Pancreas (tissue), 10 donors: Measurements from ENCODE around the gene ITGA8. TPM values are rescaled to one million over a fixed set of nuclear protein-coding genes. Genes with fewer than 3 reads are reported as not detected.

ENCODE experiments used
- ATAC-seq, 4 donors: fragments of 200-7000 bp; cut with Tn5 transposase; one replicate each; pipeline versions ENCODE4 v1.8.0 to v1.9.1; 2020; ENCODE audit warnings: mild to moderate bottlenecking in 4 of 4, moderate library complexity in 4 of 4
- DNase-seq, 6 donors: peaks; one replicate each; pipeline ENCODE4 v3.0.0-alpha.2; 2020
- FAIRE-seq: peaks from 2 replicates; lab custom pipeline; 2012; peaks lifted over from hg19 to GRCh38; lab: Jason Lieb, UNC
- H3K27ac ChIP-seq, 4 donors: fragments of 200-600 bp; sonication (generic); 1 replicate in 3 of 4; 2 replicates in 1 of 4; pipeline versions ENCODE4 v1.5.0 to v1.8.0; 2020
- H3K27me3 ChIP-seq, 4 donors: fragments of 200-600 bp; one replicate each; pipeline ENCODE4 v1.8.0; 2021
- H3K36me3 ChIP-seq, 3 donors: fragments of 200-600 bp; sonication (generic) in 1 of 3; one replicate each; pipeline versions ENCODE4 v1.5.0 to v1.8.0; 2020 to 2021
- H3K4me1 ChIP-seq, 3 donors: fragments of 200-600 bp; one replicate each; pipeline ENCODE4 v1.8.0; 2021
- H3K4me3 ChIP-seq, 4 donors: fragments of 200-600 bp; sonication (generic) in 2 of 4; one replicate each; pipeline versions ENCODE4 v1.5.0 to v1.8.0; 2020 to 2021
- H3K9me3 ChIP-seq, 4 donors: fragments of 200-600 bp; one replicate each; pipeline ENCODE4 v1.8.0; 2021
- WGBS, 2 donors: extraction: QIAGEN DNeasy Blood & Tissue Kit; methylation state at CpG; one replicate each; pipeline ENCODE4 v1.1.7; 2013; 5-methylcytosine and 5-hydroxymethylcytosine counted together
- intact Hi-C, 3 donors: fragments of 100-400 bp; cut with DNase I; formaldehyde crosslinking; loops; one replicate each; pipeline versions ENCODE4 v1.11.1 to v1.14.2; 2022
- polyA plus RNA-seq, 2 donors: library from polyadenylated mRNA; stranded (reverse); fragments of 200-250 nt; gene quantifications; one replicate each; pipeline ENCODE4 v1.2.3, GENCODE V29; 2013
- total RNA-seq, 6 donors: library from RNA; stranded (reverse); fragmentation: NEBNext Ultra II Directional in 4 of 6; extraction: Animal tissue kit (Norgen Biotek cat#: 25700) in 4 of 6; gene quantifications; one replicate each; pipeline versions ENCODE4 v1.2.1 to v1.2.4, GENCODE V29; 2021 to 2023
- TF ChIP-seq, protein P1 (sequence below), 4 donors: fragments of 200-600 bp; sonication (generic) in 3 of 4; IDR thresholded peaks; one replicate each; pipeline versions ENCODE4 v1.5.0 to v1.8.0; 2021; ENCODE audit warnings: antibody characterized with exemption in 4 of 4
- donor health status: healthy with polysubstance abuse.
- donor health status: DM: no; HTN: no; CAD: no; lungs with moderate emphysema.
- donor health status: DM: no; HTN: no; CAD: no.
- donor health status: control.
- donor health status: control.
- donor health status: Bipolar disorder and iron deficiency.
- donor health status: DM: yes; HTN: yes; CAD: no.
- donor health status: DM: no; HTN: no; CAD: no.
- donor health status: DM: no; HTN: no; CAD: no.
- donor health status: DM: yes; HTN: yes; CAD: no.

Gene ITGA8
- total and polyA plus RNA-seq, 8 donors: 0.12 to 1.1 (median 0.52) TPM

DNA sequence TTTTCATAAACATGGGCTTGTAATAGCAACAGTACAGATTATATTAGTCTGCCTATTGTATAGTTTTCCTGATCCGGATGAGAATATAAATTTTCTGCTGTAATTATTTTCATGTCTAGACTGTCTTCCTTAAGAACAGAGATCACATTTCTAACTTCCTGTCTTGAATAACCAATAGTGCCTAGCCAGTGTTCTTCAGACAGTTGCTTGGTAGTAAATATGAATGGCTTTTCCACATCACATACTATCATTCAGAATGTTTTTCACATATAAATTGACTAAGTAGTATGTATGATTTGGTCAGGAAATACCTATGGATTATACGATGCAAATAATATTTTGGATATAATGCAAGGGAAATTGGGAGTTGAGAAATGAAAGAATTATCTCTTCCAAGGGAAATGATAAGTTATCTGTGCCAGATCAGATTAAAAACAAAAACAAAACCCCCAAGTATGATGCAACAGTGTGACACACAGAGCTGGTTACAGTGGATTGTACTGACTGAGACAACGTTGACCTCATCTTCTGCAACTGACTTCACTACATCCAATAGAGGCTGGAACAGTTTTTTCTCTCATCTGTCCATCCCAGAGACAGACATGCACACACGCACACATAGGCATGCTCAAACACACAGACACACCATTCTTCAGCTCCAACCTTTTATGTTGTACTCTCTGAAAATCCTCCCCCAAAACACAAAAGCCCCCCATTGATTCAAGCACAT, 16.4 kb downstream of the ITGA8 start:
- H3K4me3 ChIP-seq: no peak overlapping the region
- no peak for FAIRE-seq
- no peaks in the 10 kb centered on the region for H3K36me3 ChIP-seq
- H3K27ac ChIP-seq: no peak overlapping the region
- ATAC-seq: no peak
- intact Hi-C loops: no loop called here
- peaks cover 0 to 7% (median 0%) of the 10 kb centered on the region in 4 donors for H3K27me3 ChIP-seq
- no peak for DNase-seq
- H3K4me1 ChIP-seq: no peaks in the 10 kb centered on the region
- TF ChIP-seq, protein P1, sequence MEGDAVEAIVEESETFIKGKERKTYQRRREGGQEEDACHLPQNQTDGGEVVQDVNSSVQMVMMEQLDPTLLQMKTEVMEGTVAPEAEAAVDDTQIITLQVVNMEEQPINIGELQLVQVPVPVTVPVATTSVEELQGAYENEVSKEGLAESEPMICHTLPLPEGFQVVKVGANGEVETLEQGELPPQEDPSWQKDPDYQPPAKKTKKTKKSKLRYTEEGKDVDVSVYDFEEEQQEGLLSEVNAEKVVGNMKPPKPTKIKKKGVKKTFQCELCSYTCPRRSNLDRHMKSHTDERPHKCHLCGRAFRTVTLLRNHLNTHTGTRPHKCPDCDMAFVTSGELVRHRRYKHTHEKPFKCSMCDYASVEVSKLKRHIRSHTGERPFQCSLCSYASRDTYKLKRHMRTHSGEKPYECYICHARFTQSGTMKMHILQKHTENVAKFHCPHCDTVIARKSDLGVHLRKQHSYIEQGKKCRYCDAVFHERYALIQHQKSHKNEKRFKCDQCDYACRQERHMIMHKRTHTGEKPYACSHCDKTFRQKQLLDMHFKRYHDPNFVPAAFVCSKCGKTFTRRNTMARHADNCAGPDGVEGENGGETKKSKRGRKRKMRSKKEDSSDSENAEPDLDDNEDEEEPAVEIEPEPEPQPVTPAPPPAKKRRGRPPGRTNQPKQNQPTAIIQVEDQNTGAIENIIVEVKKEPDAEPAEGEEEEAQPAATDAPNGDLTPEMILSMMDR (IDR thresholded peaks at IDR 0.05): no peak
- WGBS, 2 donors: 44 to 71% methylated on average over 4 of the region's 4 CpGs
- H3K9me3 ChIP-seq: no peaks in the 10 kb centered on the region

DNA sequence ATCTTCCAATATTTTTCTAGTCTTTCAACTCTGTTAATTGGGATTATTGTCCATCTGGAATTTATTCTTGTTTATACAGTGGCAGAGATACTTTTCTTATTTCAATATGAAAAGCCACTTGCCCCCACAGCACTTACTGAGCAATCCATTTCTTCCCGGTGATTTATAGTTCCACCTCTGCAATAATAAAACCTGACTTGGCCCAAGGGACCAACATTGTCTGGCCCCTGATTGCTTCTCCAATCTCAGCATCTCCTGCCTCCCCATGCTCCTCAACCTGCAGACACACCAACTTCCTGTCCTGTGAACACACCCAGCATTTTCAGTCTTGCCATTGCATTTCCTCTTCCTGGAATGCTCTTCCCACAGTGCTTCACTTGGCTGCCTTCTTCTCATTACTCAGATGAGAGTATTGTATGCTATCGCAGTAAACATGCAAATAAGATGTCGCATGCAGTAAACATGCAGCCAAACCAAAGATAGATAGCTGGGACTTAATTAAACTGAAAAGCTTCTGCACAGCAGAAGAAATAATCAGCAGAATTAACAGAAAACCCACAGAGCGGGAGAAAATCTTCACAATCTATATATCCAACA, 19.5 kb downstream of the ITGA8 start:
- TF ChIP-seq, protein P1 (IDR thresholded peaks at IDR 0.05): no peak
- intact Hi-C loops: no loop called here

DNA sequence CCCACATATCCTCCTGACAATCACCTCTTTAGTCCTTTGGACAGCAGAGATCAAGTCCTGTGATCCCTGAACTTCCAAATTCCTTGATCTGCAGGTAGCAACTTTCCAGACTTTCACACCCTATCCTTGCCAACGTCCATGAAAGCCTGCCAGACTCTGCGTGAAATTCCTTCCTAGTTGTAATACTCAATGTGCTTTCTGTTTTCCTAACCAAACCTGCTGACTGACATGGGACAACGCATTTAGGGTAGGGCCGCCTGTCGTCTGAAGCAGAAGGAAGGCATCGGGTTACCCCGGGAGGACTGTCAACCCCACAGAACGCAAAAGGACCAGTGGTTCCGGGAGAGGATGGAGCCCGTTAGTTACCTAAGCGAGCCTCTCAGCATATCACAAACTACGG, 23.9 kb downstream of the ITGA8 start:
- TF ChIP-seq, protein P1 (IDR thresholded peaks at IDR 0.05): no peak
- no peaks in the 10 kb centered on the region for H3K36me3 ChIP-seq
- no peak overlapping the region for H3K4me3 ChIP-seq
- intact Hi-C loops: no loop called here
- WGBS, 2 donors: 26 to 30% methylated on average over 12 of the region's 12 CpGs
- H3K9me3 ChIP-seq: no peaks in the 10 kb centered on the region
- ATAC-seq: no peak
- peaks cover 0 to 7% (median 3%) of the 10 kb centered on the region in 4 donors for H3K27me3 ChIP-seq
- no peak for DNase-seq
- no peak for FAIRE-seq
- no peaks in the 10 kb centered on the region for H3K4me1 ChIP-seq
- H3K27ac ChIP-seq: no peak overlapping the region

More for the DNA sequence above, 19.5 kb downstream of the ITGA8 start:
- FAIRE-seq (no peak), DNase-seq (no peak), ATAC-seq (no peak)
- Histone ChIP-seq H3K27ac (no peak overlapping the region), H3K27me3 (peaks cover 0 to 7% (median 3%) of the 10 kb centered on the region in 4 donors), H3K36me3 (no peaks in the 10 kb centered on the region), H3K9me3 (no peaks in the 10 kb centered on the region), H3K4me1 (no peaks in the 10 kb centered on the region), H3K4me3 (no peak overlapping the region)
- 80 to 83% methylated on average over 4 of the region's 4 CpGs for WGBS, 2 donors

DNA sequence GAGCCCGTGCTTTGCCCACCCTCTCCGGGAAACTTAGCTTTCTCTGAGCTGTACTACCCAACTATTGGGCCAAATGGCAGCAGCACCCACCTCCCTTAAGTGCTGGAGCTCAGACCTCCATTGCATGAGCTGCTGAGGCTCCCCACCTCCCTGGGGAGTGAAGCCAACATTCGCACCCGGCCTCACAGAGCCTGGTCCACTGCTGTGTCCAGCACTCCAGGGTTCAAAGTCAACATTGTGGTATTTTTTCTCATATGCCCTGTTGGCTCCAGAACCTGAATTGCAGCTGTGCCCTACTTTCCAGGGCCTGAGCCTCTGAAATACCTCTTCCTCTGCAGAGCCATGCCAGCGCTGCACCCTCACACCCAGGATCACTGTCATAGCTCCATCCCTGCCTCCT, 29.7 kb downstream of the ITGA8 start:
- TF ChIP-seq, protein P1 (IDR thresholded peaks at IDR 0.05): no peak
- no peak overlapping the region for H3K27ac ChIP-seq
- intact Hi-C loops: no loop called here
- DNase-seq (no peak), ATAC-seq (no peak), FAIRE-seq (no peak)
- no peaks in the 10 kb centered on the region for H3K4me1 ChIP-seq
- no peak overlapping the region for H3K4me3 ChIP-seq
- WGBS, 2 donors: 58 to 74% methylated on average over 5 of the region's 5 CpGs
- no peaks in the 10 kb centered on the region for H3K9me3 ChIP-seq
- H3K36me3 ChIP-seq: no peaks in the 10 kb centered on the region
- peaks cover 0 to 8% (median 2%) of the 10 kb centered on the region in 4 donors for H3K27me3 ChIP-seq

DNA sequence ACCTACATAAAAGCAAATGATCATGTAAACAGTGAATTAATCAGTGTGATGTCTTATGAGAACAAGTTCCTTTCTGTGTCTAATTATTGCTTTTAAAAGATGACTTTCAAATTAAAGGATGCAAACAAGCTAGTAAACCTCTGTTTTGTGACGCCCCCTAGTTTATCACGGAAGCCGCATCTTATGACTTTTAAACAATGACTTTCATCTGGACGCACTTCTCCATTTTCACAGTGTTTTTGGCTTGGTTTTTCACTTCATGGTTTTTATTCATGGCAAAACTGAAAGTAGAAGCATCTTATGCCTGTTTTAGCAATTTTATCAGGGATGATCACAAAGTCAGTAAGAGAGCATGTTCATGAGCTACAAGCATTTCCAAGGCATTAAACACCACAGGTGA, 35.0 kb downstream of the ITGA8 start:
- intact Hi-C loops: no loop called here
- Histone ChIP-seq H3K27ac (no peak overlapping the region), H3K9me3 (no peaks in the 10 kb centered on the region), H3K4me1 (no peaks in the 10 kb centered on the region), H3K27me3 (peaks cover 0 to 8% (median 3%) of the 10 kb centered on the region in 4 donors), H3K4me3 (no peak overlapping the region), H3K36me3 (no peaks in the 10 kb centered on the region)
- 65 to 72% methylated on average over 4 of the region's 4 CpGs for WGBS, 2 donors
- TF ChIP-seq, protein P1 (IDR thresholded peaks at IDR 0.05): no peak
- DNase-seq: no peak
- FAIRE-seq: no peak
- ATAC-seq: no peak
